HG03066 (cell line): ENCODE data around the gene CPA5.

Experiments used
- ATAC-seq: cut with Tn5 transposase; IDR thresholded peaks from one replicate; pipeline ENCODE4 v1.9.1; 2021; ENCODE audit warnings: low read depth; ENCODE audit not compliant: unreplicated experiment

Gene CPA5

GRCh38 chr7:130393841-130394411 is 49.3 kb downstream of the CPA5 start:
- ATAC-seq, result no peak

GRCh38 chr7:130394421-130395195 is 50.0 kb downstream of the CPA5 start:
- no peak for ATAC-seq

DNA sequence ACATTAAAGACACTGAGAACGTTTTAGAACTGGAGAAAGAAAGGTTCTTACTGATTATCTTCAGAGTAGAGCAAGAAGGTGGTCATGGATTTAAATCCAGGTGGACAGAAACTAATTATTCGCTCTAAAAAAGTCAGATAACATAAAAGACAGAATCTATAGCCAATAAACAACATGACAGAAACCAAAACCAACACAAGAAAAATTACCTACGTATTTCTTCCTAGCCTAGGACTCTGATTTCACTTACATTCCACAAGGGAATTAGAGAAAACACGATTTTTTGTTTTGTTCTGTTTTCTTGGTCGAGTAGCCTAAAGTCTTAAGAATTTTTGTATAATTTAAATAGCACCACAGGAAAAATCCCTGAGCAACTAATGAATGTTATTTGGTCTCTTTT is 50.8 kb downstream of the CPA5 start:
- no peak for ATAC-seq

DNA sequence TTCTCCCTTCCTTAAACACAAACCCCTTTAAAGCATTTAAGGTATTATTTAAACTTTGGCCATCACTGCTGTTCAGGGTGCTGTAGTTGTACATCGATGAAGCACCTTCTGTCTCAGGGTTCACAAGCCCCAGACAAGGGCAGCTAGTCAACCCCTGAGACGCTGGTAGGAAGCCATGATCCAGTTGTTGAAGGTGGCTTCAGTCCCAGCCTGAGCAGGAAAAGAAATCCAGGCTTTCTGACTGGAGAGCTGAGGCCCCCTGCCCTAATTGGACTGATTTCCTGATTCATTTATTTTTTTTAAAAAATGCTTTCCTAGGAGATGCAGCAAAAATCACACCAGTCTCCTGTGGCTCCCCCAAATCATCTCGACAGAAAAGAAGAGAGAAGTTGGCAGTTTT is 51.5 kb downstream of the CPA5 start:
- no peak for ATAC-seq

DNA sequence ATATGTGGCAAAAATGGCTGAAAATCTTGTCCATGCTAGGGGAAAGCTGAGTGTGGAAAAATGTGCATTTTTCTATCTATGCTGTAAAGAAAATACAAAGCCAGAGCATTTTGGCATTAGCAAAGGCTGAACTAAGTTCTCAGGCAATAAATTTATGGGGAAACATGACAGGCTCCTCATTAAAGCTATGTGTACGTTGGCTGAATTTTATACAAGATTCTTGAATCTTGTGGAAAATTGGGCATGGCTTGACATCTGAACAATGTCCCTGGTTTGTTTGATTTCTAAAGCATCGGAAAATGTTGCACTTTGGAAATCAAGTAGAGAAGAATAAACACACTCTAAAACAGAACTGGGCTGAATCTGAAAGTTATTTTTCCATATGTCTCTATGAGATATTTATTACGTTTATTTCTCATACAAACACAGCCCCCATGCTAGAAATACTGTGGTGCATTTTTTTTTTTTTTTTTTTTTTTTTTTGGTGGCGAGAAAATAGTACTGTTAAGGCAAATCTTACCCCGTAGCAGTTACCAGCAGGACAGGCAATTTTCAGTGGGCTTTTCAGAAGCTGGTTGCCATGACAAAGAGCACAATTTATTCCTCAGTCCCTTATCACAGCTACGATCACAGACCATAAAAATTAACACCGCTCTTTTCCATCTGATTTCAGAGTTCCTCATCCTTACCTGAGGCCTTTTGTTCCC is 52.6 kb downstream of the CPA5 start:
- no peak for ATAC-seq

GRCh38 chr7:130397758-130398073 is 53.1 kb downstream of the CPA5 start:
- no peak for ATAC-seq

DNA sequence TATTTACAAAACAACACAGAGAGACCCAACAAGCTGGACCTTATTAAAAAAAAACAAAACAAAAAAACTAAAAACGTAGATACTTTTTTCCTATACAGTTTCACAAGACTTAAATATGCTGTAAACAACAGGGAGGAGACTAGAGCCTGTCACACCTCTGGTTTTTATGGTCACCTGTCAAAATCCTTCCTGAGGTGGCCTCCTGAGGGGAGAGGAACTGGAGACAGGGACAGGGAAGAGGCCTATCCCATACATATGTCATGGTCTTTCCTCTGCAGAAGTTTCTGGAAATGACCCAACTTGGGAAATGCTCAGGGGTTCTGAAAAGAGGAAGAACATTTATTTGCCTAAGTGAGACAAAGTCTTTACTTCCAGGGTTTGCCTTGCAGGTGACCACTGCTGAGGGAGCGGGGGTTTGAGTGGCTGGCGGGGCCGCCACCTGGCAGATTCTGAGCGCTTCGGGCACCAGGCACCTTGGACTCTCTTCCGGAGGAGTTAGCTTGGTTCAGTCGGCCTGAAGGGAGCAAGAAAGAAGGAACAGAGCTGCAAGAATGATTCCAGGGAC is 54.0 kb downstream of the CPA5 start:
- no peak for ATAC-seq

GRCh38 chr7:130400120-130400572 is 55.5 kb downstream of the CPA5 start:
- ATAC-seq, result no peak

DNA sequence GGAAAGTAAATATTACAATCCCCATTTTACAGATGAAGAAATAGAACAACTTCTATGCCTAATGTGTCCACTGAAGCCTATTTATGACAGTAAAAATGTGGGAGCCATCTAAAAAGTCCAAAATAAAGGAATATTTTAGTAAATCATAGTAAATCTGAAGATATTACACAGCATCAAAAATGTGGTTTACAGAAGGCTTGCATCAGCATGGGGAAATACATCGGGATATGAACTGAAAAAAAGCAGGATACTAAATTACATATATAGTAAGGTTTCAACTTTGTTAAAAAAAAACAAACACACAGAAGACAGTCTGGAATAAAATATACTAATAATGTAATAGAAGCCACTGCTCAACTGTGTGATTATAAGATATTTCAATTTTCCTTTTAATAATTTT is 56.5 kb downstream of the CPA5 start:
- ATAC-seq, result no peak

DNA sequence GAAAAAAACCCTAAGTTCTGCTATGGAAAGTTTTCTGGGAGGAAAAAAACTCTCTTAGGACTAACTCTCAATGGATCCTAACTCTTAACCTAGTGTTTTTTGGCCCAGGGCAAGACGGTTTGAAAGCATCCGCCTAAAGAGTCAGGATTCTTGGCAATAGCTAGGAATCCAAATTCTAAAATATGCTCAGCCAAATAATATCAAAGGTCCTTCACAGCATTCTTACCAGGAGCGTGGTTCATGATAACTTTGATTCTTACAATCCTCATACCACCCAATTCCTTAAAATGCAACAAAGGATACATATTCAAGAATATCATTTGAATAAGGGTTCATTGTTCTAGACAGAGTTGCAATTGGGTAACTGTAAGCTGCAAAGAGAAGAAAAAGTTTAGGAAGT is 57.0 kb downstream of the CPA5 start:
- no peak for ATAC-seq

GRCh38 chr7:130405003-130405402 is 60.4 kb downstream of the CPA5 start:
- no peak for ATAC-seq

DNA sequence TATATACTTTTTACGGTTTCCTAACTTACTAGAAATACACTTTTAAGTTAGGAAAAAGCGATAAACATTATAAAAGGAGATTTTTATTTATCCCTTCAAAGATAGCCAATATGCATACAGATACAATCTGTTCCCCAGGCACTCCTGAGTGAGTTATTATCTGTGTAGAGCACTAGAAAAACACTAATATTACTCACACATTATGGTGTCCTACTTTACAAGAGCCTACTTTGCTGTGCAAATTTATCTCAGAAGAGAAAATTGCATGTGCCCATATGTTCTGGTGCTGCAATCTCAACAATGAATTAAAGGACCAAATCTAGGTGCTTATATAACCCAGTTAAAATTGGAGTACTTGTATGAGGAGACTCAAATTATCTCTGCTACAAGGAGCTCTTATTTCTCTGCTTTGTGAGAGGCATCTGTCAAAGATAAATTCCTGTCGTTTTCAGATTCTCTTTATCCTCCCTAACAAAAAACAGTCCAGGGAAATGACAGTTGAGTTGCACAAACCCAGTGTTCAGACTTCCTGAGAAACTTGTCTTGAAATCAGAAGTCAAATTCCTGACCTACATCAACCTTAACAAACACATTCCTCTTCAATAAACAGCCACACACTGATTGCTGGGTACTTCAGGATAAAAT is 64.6 kb downstream of the CPA5 start:
- no peak for ATAC-seq

DNA sequence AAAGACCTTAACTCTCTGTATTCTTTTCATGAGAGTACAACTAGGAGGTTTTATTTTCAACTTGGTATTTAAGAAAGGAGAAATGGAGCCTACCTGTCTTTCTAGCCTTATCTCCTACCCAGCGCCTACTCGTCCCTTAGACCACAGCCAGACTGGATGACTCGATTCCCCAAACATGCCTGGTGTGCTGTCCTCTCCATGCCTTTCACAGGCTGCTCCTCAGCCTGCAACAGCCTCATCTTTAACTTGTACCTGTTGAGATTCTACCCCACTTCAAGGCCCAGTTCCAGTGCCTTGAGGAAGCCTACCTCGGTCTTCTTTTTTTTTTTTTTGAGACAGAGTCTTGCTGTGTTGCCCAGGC is 65.1 kb downstream of the CPA5 start:
- ATAC-seq, result no peak

GRCh38 chr7:130410868-130411541 is 66.4 kb downstream of the CPA5 start:
- no peak for ATAC-seq

GRCh38 chr7:130413201-130413600 is 68.6 kb downstream of the CPA5 start:
- ATAC-seq, result no peak

- ATAC-seq, result no peak
These were observed 70.4 kb downstream of the CPA5 start for GRCh38 chr7:130415006-130415405.

- no peak for ATAC-seq
These were observed 72.6 kb downstream of the CPA5 start for GRCh38 chr7:130417213-130417612.

DNA sequence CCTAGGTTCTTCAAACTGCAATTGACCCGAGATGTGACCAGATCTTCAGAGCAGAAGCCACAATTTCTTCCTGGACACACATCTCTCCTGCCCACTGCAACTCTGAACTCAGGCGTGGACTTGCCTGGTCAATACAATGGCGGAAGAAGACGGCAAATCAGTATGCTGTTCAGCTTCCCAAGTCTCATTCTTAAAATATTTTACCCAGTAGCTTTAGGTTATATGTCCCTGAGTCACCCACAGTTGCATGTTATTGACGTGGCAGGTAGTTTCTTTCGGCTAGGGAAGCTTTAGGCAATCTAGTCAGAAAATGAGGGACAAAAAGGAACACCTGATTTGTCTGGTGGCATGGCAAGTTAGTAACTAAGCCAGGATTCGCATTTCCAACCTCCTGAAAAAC is 73.7 kb downstream of the CPA5 start:
- ATAC-seq, result no peak
